Pancreas (tissue), 10 donors: Measurements from ENCODE around the gene ARSB. TPM values are rescaled to one million over a fixed set of nuclear protein-coding genes. Genes with fewer than 3 reads are reported as not detected.

Experiments used
- ATAC-seq, 4 donors: fragments of 200-7000 bp; cut with Tn5 transposase; one replicate each; pipeline versions ENCODE4 v1.8.0 to v1.9.1; 2020; ENCODE audit warnings: mild to moderate bottlenecking in 4 of 4, moderate library complexity in 4 of 4
- DNase-seq, 6 donors: peaks; one replicate each; pipeline ENCODE4 v3.0.0-alpha.2; 2020
- FAIRE-seq: peaks from 2 replicates; lab custom pipeline; 2012; peaks lifted over from hg19 to GRCh38; lab: Jason Lieb, UNC
- H3K27ac ChIP-seq, 4 donors: fragments of 200-600 bp; sonication (generic); 1 replicate in 3 of 4; 2 replicates in 1 of 4; pipeline versions ENCODE4 v1.5.0 to v1.8.0; 2020
- H3K27me3 ChIP-seq, 4 donors: fragments of 200-600 bp; one replicate each; pipeline ENCODE4 v1.8.0; 2021
- H3K36me3 ChIP-seq, 3 donors: fragments of 200-600 bp; sonication (generic) in 1 of 3; one replicate each; pipeline versions ENCODE4 v1.5.0 to v1.8.0; 2020 to 2021
- H3K4me1 ChIP-seq, 3 donors: fragments of 200-600 bp; one replicate each; pipeline ENCODE4 v1.8.0; 2021
- H3K4me3 ChIP-seq, 4 donors: fragments of 200-600 bp; sonication (generic) in 2 of 4; one replicate each; pipeline versions ENCODE4 v1.5.0 to v1.8.0; 2020 to 2021
- H3K9me3 ChIP-seq, 4 donors: fragments of 200-600 bp; one replicate each; pipeline ENCODE4 v1.8.0; 2021
- WGBS, 2 donors: extraction: QIAGEN DNeasy Blood & Tissue Kit; methylation state at CpG; one replicate each; pipeline ENCODE4 v1.1.7; 2013; 5-methylcytosine and 5-hydroxymethylcytosine counted together
- intact Hi-C, 3 donors: fragments of 100-400 bp; cut with DNase I; formaldehyde crosslinking; loops; one replicate each; pipeline versions ENCODE4 v1.11.1 to v1.14.2; 2022
- polyA plus RNA-seq, 2 donors: library from polyadenylated mRNA; stranded (reverse); fragments of 200-250 nt; gene quantifications; one replicate each; pipeline ENCODE4 v1.2.3, GENCODE V29; 2013
- total RNA-seq, 6 donors: library from RNA; stranded (reverse); fragmentation: NEBNext Ultra II Directional in 4 of 6; extraction: Animal tissue kit (Norgen Biotek cat#: 25700) in 4 of 6; gene quantifications; one replicate each; pipeline versions ENCODE4 v1.2.1 to v1.2.4, GENCODE V29; 2021 to 2023
- TF ChIP-seq, protein P1 (sequence below), 4 donors: fragments of 200-600 bp; sonication (generic) in 3 of 4; IDR thresholded peaks; one replicate each; pipeline versions ENCODE4 v1.5.0 to v1.8.0; 2021; ENCODE audit warnings: antibody characterized with exemption in 4 of 4
- donor health status: healthy with polysubstance abuse.
- donor health status: DM: no; HTN: no; CAD: no; lungs with moderate emphysema.
- donor health status: DM: no; HTN: no; CAD: no.
- donor health status: control.
- donor health status: control.
- donor health status: Bipolar disorder and iron deficiency.
- donor health status: DM: yes; HTN: yes; CAD: no.
- donor health status: DM: no; HTN: no; CAD: no.
- donor health status: DM: no; HTN: no; CAD: no.
- donor health status: DM: yes; HTN: yes; CAD: no.

ARSB gene
- total and polyA plus RNA-seq, 8 donors, result 1.6 to 11.5 (median 5.8) TPM

DNA sequence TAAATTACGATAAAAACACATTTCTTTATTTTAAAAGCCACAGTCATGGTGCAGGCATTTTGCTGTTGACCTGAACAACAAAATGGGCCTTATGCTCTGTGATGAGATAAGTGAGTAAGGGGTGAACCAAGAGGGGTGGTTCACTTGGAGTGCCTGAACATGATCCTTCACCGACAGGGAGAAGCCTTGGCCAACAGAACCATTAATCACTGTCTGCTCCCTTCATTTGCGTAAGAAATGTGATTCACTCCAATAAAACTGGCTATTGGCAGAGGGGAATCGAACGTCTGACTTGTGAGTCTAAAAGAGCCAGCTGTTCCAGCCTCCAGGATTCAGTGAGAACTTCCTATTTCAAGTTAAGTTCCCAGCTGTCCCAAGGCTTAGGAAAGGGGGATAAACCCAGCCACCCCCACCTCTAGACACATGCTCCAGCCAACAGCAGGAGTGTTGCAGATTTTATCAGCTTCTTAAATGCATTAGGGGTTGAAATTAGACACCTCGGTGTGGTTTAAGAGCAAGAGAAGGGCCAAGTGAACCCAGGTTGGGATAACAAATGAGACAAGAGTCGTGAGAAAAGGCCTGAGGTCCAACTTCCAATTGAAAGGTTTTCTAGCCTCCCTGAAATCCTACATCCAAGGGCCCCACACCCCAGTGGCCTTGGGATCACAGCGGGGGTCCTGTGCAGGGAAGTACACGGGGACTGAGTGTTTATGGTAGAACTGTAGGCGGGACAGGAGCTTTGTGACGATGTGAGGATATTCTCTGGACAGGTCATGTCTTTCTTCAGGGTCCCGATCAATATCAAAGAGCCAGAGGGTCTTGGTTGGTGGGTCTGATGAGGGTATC lies 205.1 kb downstream of the ARSB start:
- TF ChIP-seq, protein P1, sequence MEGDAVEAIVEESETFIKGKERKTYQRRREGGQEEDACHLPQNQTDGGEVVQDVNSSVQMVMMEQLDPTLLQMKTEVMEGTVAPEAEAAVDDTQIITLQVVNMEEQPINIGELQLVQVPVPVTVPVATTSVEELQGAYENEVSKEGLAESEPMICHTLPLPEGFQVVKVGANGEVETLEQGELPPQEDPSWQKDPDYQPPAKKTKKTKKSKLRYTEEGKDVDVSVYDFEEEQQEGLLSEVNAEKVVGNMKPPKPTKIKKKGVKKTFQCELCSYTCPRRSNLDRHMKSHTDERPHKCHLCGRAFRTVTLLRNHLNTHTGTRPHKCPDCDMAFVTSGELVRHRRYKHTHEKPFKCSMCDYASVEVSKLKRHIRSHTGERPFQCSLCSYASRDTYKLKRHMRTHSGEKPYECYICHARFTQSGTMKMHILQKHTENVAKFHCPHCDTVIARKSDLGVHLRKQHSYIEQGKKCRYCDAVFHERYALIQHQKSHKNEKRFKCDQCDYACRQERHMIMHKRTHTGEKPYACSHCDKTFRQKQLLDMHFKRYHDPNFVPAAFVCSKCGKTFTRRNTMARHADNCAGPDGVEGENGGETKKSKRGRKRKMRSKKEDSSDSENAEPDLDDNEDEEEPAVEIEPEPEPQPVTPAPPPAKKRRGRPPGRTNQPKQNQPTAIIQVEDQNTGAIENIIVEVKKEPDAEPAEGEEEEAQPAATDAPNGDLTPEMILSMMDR (IDR thresholded peaks at IDR 0.05), result no peak
- Histone ChIP-seq H3K9me3 (no peaks in the 10 kb centered on the region), H3K4me1 (no peaks in the 10 kb centered on the region), H3K4me3 (no peak overlapping the region), H3K27ac (no peak overlapping the region), H3K36me3 (no peaks in the 10 kb centered on the region), H3K27me3 (no peaks in the 10 kb centered on the region)
- intact Hi-C loops, result no loop called here
- 86 to 88% methylated on average over 12 of the region's 12 CpGs for WGBS, 2 donors
- ATAC-seq (no peak), DNase-seq (no peak), FAIRE-seq (no peak)

DNA sequence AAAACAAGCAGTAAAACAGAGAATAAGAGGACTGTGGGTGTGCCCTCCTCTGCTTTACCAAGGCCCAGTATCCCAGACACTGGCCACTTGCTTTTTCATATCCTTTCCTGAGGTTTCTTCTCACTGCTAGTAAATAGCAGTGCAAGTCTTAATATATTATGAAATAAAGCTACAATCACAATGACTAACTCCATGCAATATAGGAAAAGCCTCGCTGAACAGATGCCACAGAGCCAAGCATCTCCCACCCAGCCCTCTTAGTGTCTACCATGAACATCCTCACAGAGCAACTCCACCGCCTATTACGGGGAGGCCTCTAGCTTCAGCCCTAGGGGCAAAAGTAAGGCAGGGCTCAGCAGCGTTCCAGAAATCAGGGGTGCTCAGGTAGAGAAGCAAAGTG lies 205.8 kb downstream of the ARSB start:
- H3K4me1 ChIP-seq, result no peaks in the 10 kb centered on the region
- no peaks in the 10 kb centered on the region for H3K27me3 ChIP-seq
- TF ChIP-seq, protein P1 (IDR thresholded peaks at IDR 0.05), result no peak
- no peaks in the 10 kb centered on the region for H3K36me3 ChIP-seq
- no peaks in the 10 kb centered on the region for H3K9me3 ChIP-seq
- FAIRE-seq (no peak), ATAC-seq (no peak), DNase-seq (no peak)
- WGBS, 2 donors, result 93 to 94% methylated on average over 4 of the region's 4 CpGs
- H3K27ac ChIP-seq, result no peak overlapping the region
- no peak overlapping the region for H3K4me3 ChIP-seq
- intact Hi-C loops, result no loop called here

DNA sequence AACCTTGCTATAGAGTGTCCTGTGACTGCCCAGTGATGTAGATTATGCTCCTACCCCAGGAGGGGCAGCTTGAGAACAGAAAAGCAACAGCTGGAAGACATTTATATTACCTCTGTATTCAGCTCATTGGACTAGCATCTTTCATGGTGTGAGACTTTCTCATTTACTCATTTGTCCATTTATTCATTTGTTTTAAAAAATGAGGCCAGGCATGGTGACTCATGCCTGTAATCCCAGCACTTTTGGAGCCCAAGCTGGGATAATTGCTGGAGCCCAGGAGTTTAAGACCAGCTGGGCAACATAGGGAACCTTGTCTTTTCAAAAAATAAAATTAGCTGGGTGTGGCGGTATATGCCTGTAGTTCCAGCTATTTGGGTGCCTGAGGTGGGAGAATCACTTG lies 206.6 kb downstream of the ARSB start:
- no peaks in the 10 kb centered on the region for H3K36me3 ChIP-seq
- no peaks in the 10 kb centered on the region for H3K27me3 ChIP-seq
- no peak overlapping the region for H3K27ac ChIP-seq
- H3K9me3 ChIP-seq, result no peaks in the 10 kb centered on the region
- no peaks in the 10 kb centered on the region for H3K4me1 ChIP-seq
- no peak for DNase-seq
- intact Hi-C loops, result no loop called here
- no peak for FAIRE-seq
- TF ChIP-seq, protein P1 (IDR thresholded peaks at IDR 0.05), result no peak
- H3K4me3 ChIP-seq, result no peak overlapping the region
- no peak for ATAC-seq
- WGBS, 2 donors, result 95 to 100% methylated on average over 1 of the region's 1 CpG

DNA sequence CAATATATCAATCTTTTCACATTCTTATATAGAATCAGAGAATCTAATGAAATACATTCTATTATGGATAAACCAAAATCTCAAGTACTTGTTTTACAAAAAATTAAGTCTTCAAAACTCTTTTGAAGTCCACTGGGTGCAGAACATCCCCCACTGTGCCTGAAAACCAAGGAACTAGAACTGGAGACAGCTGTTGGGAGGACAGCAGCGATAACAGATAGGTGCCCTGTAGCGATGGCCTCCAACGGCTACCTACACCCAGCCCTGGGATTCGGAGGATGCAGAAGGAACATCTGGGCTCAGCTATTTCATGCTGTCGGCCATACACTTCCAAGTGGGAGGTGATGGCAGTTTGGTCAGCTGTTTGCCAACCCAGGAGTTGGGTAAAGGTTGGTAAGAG lies 207.2 kb downstream of the ARSB start:
- no peak overlapping the region for H3K4me3 ChIP-seq
- FAIRE-seq (no peak), DNase-seq (no peak), ATAC-seq (no peak)
- 96 to 97% methylated on average over 5 of the region's 5 CpGs for WGBS, 2 donors
- H3K27me3 ChIP-seq, result no peaks in the 10 kb centered on the region
- H3K9me3 ChIP-seq, result no peaks in the 10 kb centered on the region
- TF ChIP-seq, protein P1 (IDR thresholded peaks at IDR 0.05), result no peak
- H3K4me1 ChIP-seq, result no peaks in the 10 kb centered on the region
- intact Hi-C loops, result no loop called here
- H3K36me3 ChIP-seq, result no peaks in the 10 kb centered on the region
- no peak overlapping the region for H3K27ac ChIP-seq

DNA sequence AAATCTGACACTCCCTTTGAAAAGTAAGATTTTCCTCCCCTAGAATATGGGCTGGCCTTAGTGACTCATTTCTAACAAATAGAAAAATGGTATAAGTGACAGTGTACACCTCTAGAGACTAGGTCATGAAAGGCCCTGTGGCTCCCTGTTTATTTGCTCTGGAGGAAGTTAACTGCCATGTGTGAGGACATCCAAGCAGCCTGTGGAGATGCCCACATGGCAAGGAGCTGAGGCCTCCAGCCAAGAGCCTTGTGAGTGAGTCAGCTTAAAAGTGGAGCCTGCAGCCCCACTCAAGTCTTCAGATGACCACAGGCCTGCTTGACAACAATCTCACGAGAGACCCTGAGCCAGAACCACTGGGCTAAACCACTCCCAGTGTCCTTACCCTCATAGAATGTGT lies 208.5 kb downstream of the ARSB start:
- no peak for ATAC-seq
- 95 to 96% methylated on average over 1 of the region's 1 CpG for WGBS, 2 donors

More for the DNA sequence above, 208.5 kb downstream of the ARSB start:
- Histone ChIP-seq H3K36me3 (no peaks in the 10 kb centered on the region), H3K4me3 (no peak overlapping the region), H3K4me1 (no peaks in the 10 kb centered on the region), H3K9me3 (no peaks in the 10 kb centered on the region), H3K27me3 (no peaks in the 10 kb centered on the region), H3K27ac (no peak overlapping the region)
- DNase-seq, result no peak
- TF ChIP-seq, protein P1 (IDR thresholded peaks at IDR 0.05), result no peak
- no peak for FAIRE-seq
- intact Hi-C loops, result no loop called here
